Endothelial cell (in vitro differentiated cells): ENCODE data around the gene GALNT13. TPM values are rescaled to one million over a fixed set of nuclear protein-coding genes. Genes with fewer than 3 reads are reported as not detected.

Experiments
- DNase-seq: peaks from one replicate; pipeline ENCODE4 v3.0.0; 2021; ENCODE audit warnings: low spot score
- H3K27ac Mint-ChIP-seq: one replicate; pipeline ENCODE4 v1.8.0; 2021; ENCODE audit warnings: mixed read lengths, inconsistent platforms; ENCODE audit not compliant: unreplicated experiment
- H3K27me3 Mint-ChIP-seq: one replicate; pipeline ENCODE4 v1.8.0; 2021; ENCODE audit warnings: mild to moderate bottlenecking, moderate library complexity, mixed read lengths, inconsistent platforms; ENCODE audit not compliant: unreplicated experiment
- H3K36me3 Mint-ChIP-seq: one replicate; pipeline ENCODE4 v1.8.0; 2021; ENCODE audit warnings: mild to moderate bottlenecking, low read depth, mixed read lengths, inconsistent platforms; ENCODE audit not compliant: unreplicated experiment
- H3K4me1 Mint-ChIP-seq: one replicate; pipeline ENCODE4 v1.8.0; 2021; ENCODE audit warnings: mild to moderate bottlenecking, mixed read lengths, inconsistent platforms; ENCODE audit not compliant: unreplicated experiment
- H3K4me3 Mint-ChIP-seq: one replicate; pipeline ENCODE4 v1.8.0; 2021; ENCODE audit warnings: mild to moderate bottlenecking, mixed read lengths, inconsistent platforms; ENCODE audit not compliant: unreplicated experiment
- H3K9me3 Mint-ChIP-seq: one replicate; pipeline ENCODE4 v1.8.0; 2021; ENCODE audit warnings: mixed read lengths, inconsistent platforms; ENCODE audit not compliant: unreplicated experiment
- CTCF ChIP-seq: fragments of 200-600 bp; sonication (generic); IDR thresholded peaks from one replicate; pipeline ENCODE4 v1.5.0; 2021; ENCODE audit warnings: antibody characterized with exemption; ENCODE audit not compliant: unreplicated experiment
- total RNA-seq: library from RNA; stranded (reverse); fragmentation: NEBNext Ultra II Directional; extraction: Animal tissue kit (Norgen Biotek cat#: 25700); gene quantifications from one replicate; pipeline ENCODE4 v1.2.1, GENCODE V29; 2021; ENCODE audit not compliant: unreplicated experiment

GALNT13 gene
- total RNA-seq, 1 donor from 2014 or later: 26.3 TPM

GRCh38 chr2:153939124-153939796 lies 67.5 kb downstream of the GALNT13 start:
- Mint-ChIP-seq H3K36me3 (no peaks in the 10 kb centered on the region), H3K4me1 (peaks cover 12% of the 10 kb centered on the region), H3K9me3 (no peaks in the 10 kb centered on the region), H3K27me3 (peaks cover 5% of the 10 kb centered on the region), H3K4me3 (no peak overlapping the region), H3K27ac (no peak overlapping the region)
- no peak for TF ChIP-seq CTCF
- DNase-seq: no peak

- peaks cover 2% of the 10 kb centered on the region for H3K27me3 Mint-ChIP-seq
- no peaks in the 10 kb centered on the region for H3K36me3 Mint-ChIP-seq
- peaks cover 9% of the 10 kb centered on the region for H3K4me1 Mint-ChIP-seq
- H3K4me3 Mint-ChIP-seq: no peak overlapping the region
- no peaks in the 10 kb centered on the region for H3K9me3 Mint-ChIP-seq
- no peak overlapping the region for H3K27ac Mint-ChIP-seq
- no peak for DNase-seq
- TF ChIP-seq CTCF: no peak
Measured at GRCh38 chr2:153940511-153940910, 68.8 kb downstream of the GALNT13 start.

- H3K4me1 Mint-ChIP-seq: peaks cover 2% of the 10 kb centered on the region
- H3K9me3 Mint-ChIP-seq: no peaks in the 10 kb centered on the region
- H3K27me3 Mint-ChIP-seq: peaks cover 2% of the 10 kb centered on the region
- no peak for DNase-seq
- H3K4me3 Mint-ChIP-seq: no peak overlapping the region
- no peaks in the 10 kb centered on the region for H3K36me3 Mint-ChIP-seq
- no peak overlapping the region for H3K27ac Mint-ChIP-seq
- TF ChIP-seq CTCF: no peak
Measured at GRCh38 chr2:153944800-153945199, 73.1 kb downstream of the GALNT13 start.

- no peak for DNase-seq
- H3K36me3 Mint-ChIP-seq: no peaks in the 10 kb centered on the region
- peaks cover 4% of the 10 kb centered on the region for H3K4me1 Mint-ChIP-seq
- peaks cover 2% of the 10 kb centered on the region for H3K27me3 Mint-ChIP-seq
- H3K27ac Mint-ChIP-seq: no peak overlapping the region
- no peak overlapping the region for H3K4me3 Mint-ChIP-seq
- H3K9me3 Mint-ChIP-seq: no peaks in the 10 kb centered on the region
- no peak for TF ChIP-seq CTCF
Measured at GRCh38 chr2:153946036-153946435, 74.3 kb downstream of the GALNT13 start.

GRCh38 chr2:153953761-153954160 lies 82.0 kb downstream of the GALNT13 start:
- H3K27ac Mint-ChIP-seq: no peak overlapping the region
- no peaks in the 10 kb centered on the region for H3K27me3 Mint-ChIP-seq
- H3K4me3 Mint-ChIP-seq: no peak overlapping the region
- no peaks in the 10 kb centered on the region for H3K9me3 Mint-ChIP-seq
- H3K36me3 Mint-ChIP-seq: peaks cover 4% of the 10 kb centered on the region
- TF ChIP-seq CTCF: no peak
- DNase-seq: no peak
- peaks cover 7% of the 10 kb centered on the region for H3K4me1 Mint-ChIP-seq
